DND-41 (cell line): ENCODE data around the gene ASPRV1.
A peak's percentile ranks its signal among the peaks of the same experiment; 100 is the strongest.

Source experiments
- ATAC-seq: fragments of 200-7000 bp; cut with Tn5 transposase; 3 replicates; pipeline ENCODE4 v1.9.1; 2021; ENCODE audit warnings: low read depth; ENCODE audit not compliant: insufficient read depth
- DNase-seq: peaks from one replicate; pipeline ENCODE4 v3.0.0-alpha.2; 2020
- H2AFZ ChIP-seq: 2 replicates; pipeline ENCODE4 v1.6.0; 2012; ENCODE audit warnings: low read depth, low read length
- H3K27ac ChIP-seq: 2 replicates; pipeline ENCODE4 v1.5.1; 2012; ENCODE audit warnings: low read length, inconsistent platforms
- H3K27me3 ChIP-seq: fragments of 200-600 bp; sonication (generic); 2 replicates; pipeline ENCODE4 v1.6.0; 2012; ENCODE audit warnings: low read length, mild to moderate bottlenecking, inconsistent platforms; ENCODE audit not compliant: insufficient read depth, poor library complexity
- H3K36me3 ChIP-seq: 2 replicates; pipeline ENCODE4 v1.5.1; 2012; ENCODE audit warnings: low read length, inconsistent platforms; ENCODE audit not compliant: insufficient read depth
- H3K4me1 ChIP-seq: 2 replicates; pipeline ENCODE4 v1.5.1; 2012; ENCODE audit warnings: mild to moderate bottlenecking, low read length; ENCODE audit not compliant: insufficient read depth
- H3K4me2 ChIP-seq: 2 replicates; pipeline ENCODE4 v1.6.0; 2012; ENCODE audit warnings: mild to moderate bottlenecking, moderate library complexity, low read length, inconsistent platforms; ENCODE audit not compliant: insufficient read depth
- H3K4me3 ChIP-seq, 2 experiments: fragments of 200-600 bp in 1 of 2; shearing (Covaris generic) in 1 of 2; 2 replicates each; pipeline ENCODE4 v1.5.1; 2012 to 2016; ENCODE audit warnings: inconsistent platforms in 2 of 2, low read length in 2 of 2, mild to moderate bottlenecking in 2 of 2, low read depth in 1 of 2, moderate library complexity in 1 of 2
- H3K79me2 ChIP-seq: 2 replicates; pipeline ENCODE4 v1.6.0; 2012; ENCODE audit warnings: low read length, inconsistent platforms; ENCODE audit not compliant: insufficient read depth
- H3K9ac ChIP-seq: 2 replicates; pipeline ENCODE4 v1.6.0; 2012; ENCODE audit warnings: low read depth, mild to moderate bottlenecking, inconsistent platforms, low read length, moderate library complexity
- H3K9me3 ChIP-seq: 2 replicates; pipeline ENCODE4 v1.5.1; 2012; ENCODE audit warnings: low read length, moderate library complexity, mild to moderate bottlenecking, inconsistent platforms; ENCODE audit not compliant: insufficient read depth, severe bottlenecking
- H4K20me1 ChIP-seq: 2 replicates; pipeline ENCODE4 v1.6.0; 2012; ENCODE audit warnings: low read length; ENCODE audit not compliant: insufficient read depth
- CTCF ChIP-seq: IDR thresholded peaks from 2 replicates; pipeline ENCODE4 v1.5.1; 2012; ENCODE audit warnings: borderline replicate concordance, low read length, moderate library complexity, mild to moderate bottlenecking; ENCODE audit not compliant: poor library complexity, severe bottlenecking; ENCODE audit errors: extremely low read depth
- EZH2 ChIP-seq: IDR thresholded peaks from 3 replicates; pipeline ENCODE4 v1.6.1; 2012; ENCODE audit warnings: borderline replicate concordance, low read depth, mild to moderate bottlenecking, moderate library complexity, low read length, inconsistent platforms; ENCODE audit not compliant: severe bottlenecking

The ASPRV1 gene

DNA sequence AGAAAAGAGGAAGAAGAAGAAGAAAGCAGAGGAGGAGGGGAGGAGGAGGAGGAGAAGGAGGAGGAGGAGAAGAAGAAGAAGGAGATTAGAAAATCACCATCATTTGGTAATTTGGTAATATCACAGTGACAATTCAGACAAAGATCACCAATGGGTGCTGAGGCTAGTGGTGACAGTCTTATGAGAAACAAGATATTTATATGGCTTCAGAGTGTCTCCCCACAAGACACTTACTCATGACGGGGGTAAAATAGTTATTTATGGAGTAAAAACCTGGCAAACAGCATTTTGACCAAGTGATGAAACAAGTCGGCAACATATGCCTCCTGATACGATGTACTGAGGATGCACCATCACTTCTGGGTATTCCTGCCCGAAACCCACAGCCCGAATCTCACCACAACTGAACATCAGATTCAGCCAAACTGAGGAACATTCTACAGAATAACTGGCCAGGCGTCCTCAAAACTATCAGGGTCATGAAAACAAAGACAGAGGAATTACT is 4.9 kb downstream of the ASPRV1 start:
- H4K20me1 ChIP-seq: no peaks in the 10 kb centered on the region
- H3K27ac ChIP-seq: peak overlapping the region; percentile 8; the same call in 1 of the 2 replicates
- DNase-seq (no peak), ATAC-seq (no peak)
- H3K9ac ChIP-seq: no peak overlapping the region
- TF ChIP-seq EZH2 (no peak), CTCF (no peak)
- H3K27me3 ChIP-seq: no peaks in the 10 kb centered on the region
- no peaks in the 10 kb centered on the region for H3K9me3 ChIP-seq
- H3K36me3 ChIP-seq: no peaks in the 10 kb centered on the region
- H3K4me1 ChIP-seq: peaks cover 27% of the 10 kb centered on the region
- no peak overlapping the region for H3K4me3 ChIP-seq
- no peak overlapping the region for H3K4me2 ChIP-seq
- no peaks in the 10 kb centered on the region for H3K79me2 ChIP-seq
- no peak overlapping the region for H2AFZ ChIP-seq

DNA sequence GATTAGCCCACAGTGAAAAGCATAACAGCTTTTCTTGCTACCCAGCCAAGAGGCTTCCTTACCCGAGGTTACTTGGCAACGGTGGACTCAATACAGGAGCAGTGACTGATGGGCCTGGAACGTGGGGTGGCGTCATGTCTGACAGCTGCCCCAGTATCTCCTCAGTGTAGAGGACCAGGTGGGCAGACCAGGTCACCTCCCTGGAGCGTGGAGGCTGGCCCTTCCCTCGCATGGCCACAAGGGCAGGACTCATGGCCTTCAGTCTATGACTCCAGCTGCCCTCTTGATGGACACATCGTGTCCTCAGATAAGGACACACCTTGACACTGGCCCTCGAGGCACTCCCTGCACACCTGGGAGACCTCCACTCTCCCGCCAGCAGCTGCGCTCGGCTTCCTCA is 6.4 kb downstream of the ASPRV1 start:
- DNase-seq (no peak), ATAC-seq (no peak)
- Histone ChIP-seq H4K20me1 (no peaks in the 10 kb centered on the region), H3K9ac (no peak overlapping the region), H3K9me3 (no peaks in the 10 kb centered on the region), H3K27me3 (no peaks in the 10 kb centered on the region), H3K4me1 (peaks cover 27% of the 10 kb centered on the region), H3K79me2 (no peaks in the 10 kb centered on the region), H3K27ac (no peak overlapping the region), H3K4me2 (no peak overlapping the region), H2AFZ (no peak overlapping the region), H3K36me3 (no peaks in the 10 kb centered on the region), H3K4me3 (no peak overlapping the region)
- TF ChIP-seq CTCF: no peak
- no peak for TF ChIP-seq EZH2

DNA sequence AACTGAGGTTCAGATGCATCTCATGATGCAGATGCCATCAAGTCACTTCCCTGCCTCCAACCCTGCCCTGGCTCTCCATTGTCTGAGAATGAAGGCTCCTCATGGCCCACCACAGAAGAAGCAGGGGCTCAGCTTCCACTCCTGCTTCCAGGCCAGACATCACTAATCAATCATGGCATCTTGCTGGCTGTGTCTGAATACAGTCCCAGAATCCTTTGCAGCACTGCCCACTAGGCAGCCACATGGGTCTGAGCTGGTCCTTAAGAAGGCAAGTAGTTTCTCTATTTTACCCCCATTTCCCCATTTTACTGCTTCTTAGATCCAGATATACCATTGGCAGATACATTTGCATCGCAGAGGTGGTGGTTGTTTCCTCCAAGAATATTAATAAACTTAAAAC is 7.3 kb downstream of the ASPRV1 start:
- Histone ChIP-seq H3K36me3 (no peaks in the 10 kb centered on the region), H3K79me2 (no peaks in the 10 kb centered on the region), H3K27me3 (no peaks in the 10 kb centered on the region), H2AFZ (no peak overlapping the region), H3K9ac (no peak overlapping the region), H3K4me3 (no peak overlapping the region), H4K20me1 (no peaks in the 10 kb centered on the region), H3K4me1 (peaks cover 27% of the 10 kb centered on the region), H3K27ac (no peak overlapping the region), H3K4me2 (no peak overlapping the region), H3K9me3 (no peaks in the 10 kb centered on the region)
- ATAC-seq: no peak
- no peak for TF ChIP-seq CTCF
- TF ChIP-seq EZH2: no peak
- DNase-seq: no peak
